NOMO-1 treated with dmso at 0.1 percent for 144 hours (cell line): Measurements from ENCODE around the gene SEC14L2.
A peak's percentile ranks its signal among the peaks of the same experiment; 100 is the strongest.

Source experiments
- DNase-seq: peaks from one replicate; lab custom pipeline; 2025; ENCODE audit not compliant: unreplicated experiment; lab: John Stamatoyannopoulos, UW

SEC14L2 gene

GRCh38 chr22:30425327-30425615 is 28.5 kb downstream of the SEC14L2 start:
- DNase-seq, result no peak

GRCh38 chr22:30425616-30426387 is 29.0 kb downstream of the SEC14L2 start, which contains the start of gene MTFP1:
Gene MTFP1 (plus strand): TSS chr22:30425768. CDS start chr22:30425880, 112 bp downstream.
- no peak for DNase-seq

GRCh38 chr22:30426388-30427353 is 29.9 kb downstream of the SEC14L2 start:
- peak; percentile 42 for DNase-seq

GRCh38 chr22:30427871-30428270 is 31.1 kb downstream of the SEC14L2 start:
- DNase-seq, result no peak

- DNase-seq, result no peak
Observed at GRCh38 chr22:30429887-30430286, 33.1 kb downstream of the SEC14L2 start.

GRCh38 chr22:30430933-30431332 is 34.1 kb downstream of the SEC14L2 start:
- DNase-seq, result no peak

- DNase-seq, result no peak
Observed at GRCh38 chr22:30432096-30432495, 35.3 kb downstream of the SEC14L2 start.

- DNase-seq, result no peak
Observed at GRCh38 chr22:30432520-30432919, 35.7 kb downstream of the SEC14L2 start.

GRCh38 chr22:30433227-30433626 is 36.4 kb downstream of the SEC14L2 start:
- no peak for DNase-seq

- no peak for DNase-seq
Observed at GRCh38 chr22:30433773-30434172, 37.0 kb downstream of the SEC14L2 start.

GRCh38 chr22:30434843-30435242 is 38.0 kb downstream of the SEC14L2 start:
- no peak for DNase-seq

GRCh38 chr22:30435674-30436126 is 38.9 kb downstream of the SEC14L2 start:
- DNase-seq, result no peak

- no peak for DNase-seq
Observed at GRCh38 chr22:30436196-30436595, 39.4 kb downstream of the SEC14L2 start.

GRCh38 chr22:30438559-30438958 is 41.7 kb downstream of the SEC14L2 start:
- DNase-seq, result no peak

- DNase-seq, result no peak
Observed at GRCh38 chr22:30439226-30439625, 42.4 kb downstream of the SEC14L2 start.

GRCh38 chr22:30439836-30440235 is 43.0 kb downstream of the SEC14L2 start:
- no peak for DNase-seq

GRCh38 chr22:30441088-30441487 is 44.3 kb downstream of the SEC14L2 start:
- no peak for DNase-seq

GRCh38 chr22:30444632-30445437 is 48.0 kb downstream of the SEC14L2 start:
- peak; percentile 7 for DNase-seq

GRCh38 chr22:30445438-30446145 is 48.8 kb downstream of the SEC14L2 start:
- no peak for DNase-seq

GRCh38 chr22:30447656-30448055 is 50.8 kb downstream of the SEC14L2 start:
- no peak for DNase-seq
